Neural cell (in vitro differentiated cells): Measurements from ENCODE around the gene SLC26A11. TPM values are rescaled to one million over a fixed set of nuclear protein-coding genes. Genes with fewer than 3 reads are reported as not detected.
"Not testable (repeated sequence)": the region's sequence is repeated elsewhere in the genome, so short reads cannot be mapped to it uniquely, and the experiment has no call there.

Experiments
- H2AFZ ChIP-seq: fragments of 200-600, 300-800 bp; sonication (generic), shearing (Covaris generic); 2 replicates; pipeline ENCODE4 v1.6.0; 2014; ENCODE audit warnings: low read depth, mild to moderate bottlenecking, antibody characterized with exemption, low read length, moderate library complexity
- H3F3A ChIP-seq: fragments of 200-600 bp; shearing (Covaris generic); 2 replicates; pipeline ENCODE4 v1.6.1; 2016; ENCODE audit warnings: mild to moderate bottlenecking, moderate library complexity, mixed read lengths, antibody characterized with exemption, low read length; ENCODE audit not compliant: insufficient read depth, poor library complexity, severe bottlenecking
- H3K27ac ChIP-seq: fragments of 200-600, 300-800 bp; sonication (generic), shearing (Covaris generic); 2 replicates; pipeline ENCODE4 v1.5.1; 2014; ENCODE audit warnings: mild to moderate bottlenecking, low read length, moderate library complexity
- H3K27me3 ChIP-seq: fragments of 300-800, 200-600 bp; sonication (generic), shearing (Covaris generic); 2 replicates; pipeline ENCODE4 v1.6.0; 2014; ENCODE audit warnings: mild to moderate bottlenecking, low read depth, low read length, moderate library complexity; ENCODE audit not compliant: insufficient read depth
- H3K36me3 ChIP-seq: fragments of 300-800, 200-600 bp; sonication (generic), shearing (Covaris generic); 2 replicates; pipeline ENCODE4 v1.5.1; 2014; ENCODE audit warnings: mild to moderate bottlenecking, antibody characterized with exemption, low read length, moderate library complexity; ENCODE audit not compliant: insufficient read depth
- H3K4me2 ChIP-seq: fragments of 300-800, 200-600 bp; sonication (generic), shearing (Covaris generic); 2 replicates; pipeline ENCODE4 v1.6.0; 2014; ENCODE audit warnings: mild to moderate bottlenecking, low read length
- H3K4me3 ChIP-seq: fragments of 300-800, 200-600 bp; sonication (generic), shearing (Covaris generic); 2 replicates; pipeline ENCODE4 v1.5.1; 2014; ENCODE audit warnings: mild to moderate bottlenecking, low read length, moderate library complexity
- H3K79me2 ChIP-seq: fragments of 200-600 bp; shearing (Covaris generic); replicated peaks from 2 replicates; pipeline ENCODE4 v1.6.0; 2014; ENCODE audit warnings: mild to moderate bottlenecking, low read length, moderate library complexity; ENCODE audit not compliant: insufficient read depth
- H3K9ac ChIP-seq: fragments of 300-800, 200-600 bp; sonication (generic), shearing (Covaris generic); 2 replicates; pipeline ENCODE4 v1.6.1; 2016; ENCODE audit warnings: mild to moderate bottlenecking, low read length, mixed read lengths
- H3K9me2 ChIP-seq: fragments of 200-600 bp; shearing (Covaris generic); 2 replicates; pipeline ENCODE4 v1.6.1; 2016; ENCODE audit warnings: mild to moderate bottlenecking, low read length, mixed read lengths; ENCODE audit not compliant: insufficient read depth
- H3K9me3 ChIP-seq: fragments of 200-600, 300-800 bp; sonication (generic), shearing (Covaris generic); 2 replicates; pipeline ENCODE4 v1.6.1; 2016; ENCODE audit warnings: mild to moderate bottlenecking, mixed run types, low read length, moderate library complexity, mixed read lengths
- H4K20me1 ChIP-seq: fragments of 200-600 bp; shearing (Covaris generic); 2 replicates; pipeline ENCODE4 v1.6.1; 2016; ENCODE audit warnings: mild to moderate bottlenecking, mixed run types; ENCODE audit not compliant: insufficient read depth
- CTCF ChIP-seq: fragments of 450-650 bp; IDR thresholded peaks from 2 replicates; pipeline ENCODE4 v1.5.1; 2014; ENCODE audit warnings: antibody characterized with exemption, mild to moderate bottlenecking, moderate library complexity; ENCODE audit not compliant: poor library complexity, severe bottlenecking
- EP300 ChIP-seq: fragments of 450-650 bp; conservative IDR thresholded peaks from 2 replicates; pipeline ENCODE4 v1.6.1; 2014; ENCODE audit warnings: antibody characterized with exemption, mild to moderate bottlenecking, moderate library complexity; ENCODE audit not compliant: poor library complexity, severe bottlenecking
- EZH2 ChIP-seq: fragments of 200-600, 300-800 bp; shearing (Covaris generic), sonication (generic); IDR thresholded peaks from 2 replicates; pipeline ENCODE4 v1.6.1; 2014; ENCODE audit warnings: antibody characterized with exemption, low read length, borderline replicate concordance, mild to moderate bottlenecking; ENCODE audit not compliant: insufficient read depth, poor library complexity, severe bottlenecking
- MXI1 ChIP-seq: fragments of 450-650 bp; conservative IDR thresholded peaks from 2 replicates; pipeline ENCODE4 v1.6.1; 2014; ENCODE audit warnings: antibody characterized with exemption, mild to moderate bottlenecking; ENCODE audit not compliant: poor library complexity, severe bottlenecking
- POLR2AphosphoS5 ChIP-seq: IDR thresholded peaks from 2 replicates; pipeline ENCODE4 v1.6.1; 2012
- RAD21 ChIP-seq: fragments of 450-650 bp; conservative IDR thresholded peaks from 2 replicates; pipeline ENCODE4 v1.6.1; 2014; ENCODE audit warnings: antibody characterized with exemption, mild to moderate bottlenecking, moderate library complexity
- REST ChIP-seq: IDR thresholded peaks from 2 replicates; pipeline ENCODE4 v1.6.1; 2012; ENCODE audit warnings: borderline replicate concordance
- SMC3 ChIP-seq: fragments of 450-650 bp; conservative IDR thresholded peaks from 2 replicates; pipeline ENCODE4 v1.6.1; 2014; ENCODE audit warnings: antibody characterized with exemption, mild to moderate bottlenecking, moderate library complexity; ENCODE audit not compliant: poor library complexity
- TAF1 ChIP-seq: IDR thresholded peaks from 2 replicates; pipeline ENCODE4 v1.6.1; 2012; ENCODE audit warnings: low read depth
- polyA plus RNA-seq: library from polyadenylated mRNA; depleted of rRNA; stranded (reverse); fragments of >200 nt; gene quantifications from 2 replicates; pipeline ENCODE4 v1.2.3, GENCODE V29; 2014

Gene SLC26A11
- polyA plus RNA-seq, 1 donor from 2014 or later, result 18.6 TPM

- H3K36me3 ChIP-seq, result no peaks in the 10 kb centered on the region
- no peak overlapping the region for H3K4me2 ChIP-seq
- H3K9me3 ChIP-seq, result no peaks in the 10 kb centered on the region
- H3K79me2 ChIP-seq, result no peaks in the 10 kb centered on the region
- TF ChIP-seq MXI1, result no peak
- no peak for TF ChIP-seq POLR2AphosphoS5
- TF ChIP-seq EP300, result no peak
- H2AFZ ChIP-seq, result no peak overlapping the region
- no peak overlapping the region for H3K27ac ChIP-seq
- H3K9me2 ChIP-seq, result no peaks in the 10 kb centered on the region
- H3K9ac ChIP-seq, result no peak overlapping the region
- H4K20me1 ChIP-seq, result no peaks in the 10 kb centered on the region
- no peaks in the 10 kb centered on the region for H3F3A ChIP-seq
- no peaks in the 10 kb centered on the region for H3K27me3 ChIP-seq
- no peak overlapping the region for H3K4me3 ChIP-seq
Observed at GRCh38 chr17:80243526-80244433, 23.6 kb downstream of the SLC26A11 start.

- not testable (repeated sequence) for H3K9me2 ChIP-seq, H3K4me3 ChIP-seq, H3K27me3 ChIP-seq, H3K36me3 ChIP-seq, H3F3A ChIP-seq, H2AFZ ChIP-seq, H4K20me1 ChIP-seq, H3K79me2 ChIP-seq, H3K9ac ChIP-seq, H3K4me2 ChIP-seq, H3K9me3 ChIP-seq, H3K27ac ChIP-seq
Observed at GRCh38 chr17:80244448-80244847, 24.2 kb downstream of the SLC26A11 start.

GRCh38 chr17:80244871-80245509 is 24.8 kb downstream of the SLC26A11 start:
- H3K79me2 ChIP-seq, result no peaks in the 10 kb centered on the region
- H3K9ac ChIP-seq, result no peak overlapping the region
- no peak overlapping the region for H3K4me2 ChIP-seq
- H4K20me1 ChIP-seq, result no peaks in the 10 kb centered on the region
- no peak overlapping the region for H3K27ac ChIP-seq
- H3K9me3 ChIP-seq, result no peaks in the 10 kb centered on the region
- no peak overlapping the region for H3K4me3 ChIP-seq
- no peaks in the 10 kb centered on the region for H3K36me3 ChIP-seq
- H2AFZ ChIP-seq, result no peak overlapping the region
- H3K27me3 ChIP-seq, result no peaks in the 10 kb centered on the region
- no peaks in the 10 kb centered on the region for H3F3A ChIP-seq
- H3K9me2 ChIP-seq, result no peaks in the 10 kb centered on the region
- TF ChIP-seq EZH2 (no peak), MXI1 (no peak), POLR2AphosphoS5 (no peak), EP300 (no peak), RAD21 (no peak), SMC3 (no peak), CTCF (no peak), TAF1 (no peak), REST (no peak)
